ENCODE measurements around the gene IDH3A.

The IDH3A gene

DNA sequence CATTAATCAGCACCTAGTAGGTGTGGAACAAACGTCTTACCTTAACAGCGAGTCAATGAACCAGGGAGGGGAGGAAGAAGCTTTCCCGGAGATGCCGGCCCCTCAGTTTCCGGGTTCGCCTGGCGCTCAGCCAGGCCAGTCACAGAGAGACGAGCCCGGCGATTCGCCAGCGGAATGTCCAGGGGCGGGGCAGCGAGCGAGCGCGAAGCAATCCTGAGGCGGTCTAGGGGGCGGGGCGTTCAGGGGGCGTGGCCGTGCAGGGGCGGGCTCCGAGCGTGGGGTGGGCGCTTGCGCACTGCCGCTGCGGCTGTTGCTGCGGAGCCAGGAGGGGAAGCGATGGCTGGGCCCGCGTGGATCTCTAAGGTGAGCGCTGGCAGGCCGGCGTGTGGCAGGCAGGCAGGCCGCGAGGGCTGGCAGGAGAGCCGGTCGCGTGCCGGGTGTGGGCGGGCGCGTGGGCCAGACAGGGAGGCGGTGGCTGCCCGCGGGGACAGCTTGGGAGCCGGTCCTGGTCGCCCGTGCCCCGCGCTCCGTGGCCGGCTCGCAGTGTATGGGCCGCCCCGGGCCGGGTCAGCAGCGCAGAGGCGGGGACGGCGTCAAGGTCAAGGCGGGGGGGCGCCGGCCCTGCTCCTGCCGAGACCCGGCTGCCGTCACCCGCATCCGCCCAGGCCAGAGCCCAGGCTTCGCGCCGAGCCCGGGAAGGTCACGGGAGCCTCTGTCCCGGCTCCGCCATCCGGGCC, at the start of gene IDH3A:
Gene IDH3A (plus strand): TSS at position 295 of the 737 bp plus-strand sequence. CDS start 42 bp downstream, at position 337.
- H3K9ac ChIP-seq (ENCODE audit: low read length in 2 of 2): peak within 1 kb of the TSS; percentile 88 to 93
- H3K9me3 ChIP-seq (ENCODE audit: control insufficient read depth in 2 of 2, low read length in 2 of 2): no peaks in the 10 kb centered on the region
- H3K27me3 ChIP-seq (ENCODE audit: control insufficient read depth in 1 of 2, insufficient read depth in 2 of 2, low read length in 2 of 2): no peaks in the 10 kb centered on the region
- H3K36me3 ChIP-seq (ENCODE audit: control insufficient read depth in 2 of 2, insufficient read depth in 2 of 2, low read length in 2 of 2): no peaks in the 10 kb centered on the region
- peak within 1 kb of the TSS; percentile 37 for H3K27ac ChIP-seq (ENCODE audit: low read length)
- H3K4me1 ChIP-seq (ENCODE audit: control insufficient read depth, insufficient read depth, low read length): peaks cover 20% of the 10 kb centered on the region
- H3K4me3 ChIP-seq (ENCODE audit: low read length in 2 of 2): peak within 1 kb of the TSS; percentile 75 to 84

GRCh38 chr15:78100886-78101285, 48.3 kb upstream of the IDH3A start:
- H3K9me3 ChIP-seq (ENCODE audit: control insufficient read depth in 2 of 2, low read length in 2 of 2): no peaks in the 10 kb centered on the region
- no peaks in the 10 kb centered on the region for H3K27me3 ChIP-seq (ENCODE audit: control insufficient read depth in 1 of 2, insufficient read depth in 2 of 2, low read length in 2 of 2)
- H3K4me1 ChIP-seq (ENCODE audit: control insufficient read depth, insufficient read depth, low read length): no peaks in the 10 kb centered on the region
- no peak overlapping the region for H3K27ac ChIP-seq (ENCODE audit: low read length)
- no peaks in the 10 kb centered on the region for H3K36me3 ChIP-seq (ENCODE audit: control insufficient read depth in 2 of 2, insufficient read depth in 2 of 2, low read length in 2 of 2)
- no peak overlapping the region for H3K4me3 ChIP-seq (ENCODE audit: low read length in 2 of 2)
- H3K9ac ChIP-seq (ENCODE audit: low read length in 2 of 2): no peak overlapping the region

DNA sequence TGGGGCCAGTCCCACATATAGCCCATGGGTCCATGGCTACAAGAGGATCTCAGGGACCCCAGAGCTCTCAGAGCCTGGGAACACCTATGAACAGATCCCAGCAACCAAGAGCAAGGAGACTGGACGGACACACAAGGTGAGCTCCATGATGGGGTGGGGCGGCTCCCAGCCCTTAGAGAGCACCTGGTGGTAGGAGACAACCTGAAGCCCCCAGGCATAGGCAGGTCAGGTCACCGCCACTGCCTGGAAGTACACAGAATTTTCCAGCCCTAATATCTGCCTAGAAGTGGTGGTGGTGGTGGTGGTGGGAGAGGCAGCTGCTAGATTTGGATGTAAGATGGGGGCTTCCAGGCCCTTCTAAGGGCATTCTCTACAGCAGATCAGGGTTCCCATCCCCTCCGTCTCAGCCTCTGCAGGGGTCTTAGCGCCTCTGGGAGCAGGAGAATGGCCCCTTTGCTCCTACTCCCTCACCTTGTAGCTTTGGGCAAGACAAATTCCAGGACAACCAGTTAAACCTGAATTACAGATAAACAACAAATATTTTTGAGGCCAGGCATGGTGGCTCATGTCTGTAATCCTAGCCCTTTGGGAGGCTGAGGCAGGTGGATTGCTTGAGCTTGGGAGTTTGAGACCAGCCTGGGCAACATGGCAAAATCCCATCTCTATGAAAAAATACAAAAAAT, 47.6 kb upstream of the IDH3A start:
- Histone ChIP-seq H3K4me1 (ENCODE audit: control insufficient read depth, insufficient read depth, low read length) (no peaks in the 10 kb centered on the region), H3K4me3 (ENCODE audit: low read length in 2 of 2) (no peak overlapping the region), H3K36me3 (ENCODE audit: control insufficient read depth in 2 of 2, insufficient read depth in 2 of 2, low read length in 2 of 2) (no peaks in the 10 kb centered on the region), H3K27me3 (ENCODE audit: control insufficient read depth in 1 of 2, insufficient read depth in 2 of 2, low read length in 2 of 2) (peaks cover 0 to 2% of the 10 kb centered on the region in 2 donors), H3K27ac (ENCODE audit: low read length) (no peak overlapping the region), H3K9ac (ENCODE audit: low read length in 2 of 2) (no peak overlapping the region), H3K9me3 (ENCODE audit: control insufficient read depth in 2 of 2, low read length in 2 of 2) (no peaks in the 10 kb centered on the region)

- Histone ChIP-seq H3K4me3 (ENCODE audit: low read length in 2 of 2) (no peak overlapping the region), H3K27ac (ENCODE audit: low read length) (no peak overlapping the region), H3K4me1 (ENCODE audit: control insufficient read depth, insufficient read depth, low read length) (no peaks in the 10 kb centered on the region), H3K9ac (ENCODE audit: low read length in 2 of 2) (no peak overlapping the region), H3K36me3 (ENCODE audit: control insufficient read depth in 2 of 2, insufficient read depth in 2 of 2, low read length in 2 of 2) (no peaks in the 10 kb centered on the region), H3K27me3 (ENCODE audit: control insufficient read depth in 1 of 2, insufficient read depth in 2 of 2, low read length in 2 of 2) (peaks cover 0 to 2% of the 10 kb centered on the region in 2 donors), H3K9me3 (ENCODE audit: control insufficient read depth in 2 of 2, low read length in 2 of 2) (no peaks in the 10 kb centered on the region)
Observed at GRCh38 chr15:78102211-78102610, 47.0 kb upstream of the IDH3A start.

GRCh38 chr15:78102741-78103140, 46.4 kb upstream of the IDH3A start:
- Histone ChIP-seq H3K9ac (ENCODE audit: low read length in 2 of 2) (no peak overlapping the region), H3K36me3 (ENCODE audit: control insufficient read depth in 2 of 2, insufficient read depth in 2 of 2, low read length in 2 of 2) (no peaks in the 10 kb centered on the region), H3K4me3 (ENCODE audit: low read length in 2 of 2) (no peak overlapping the region), H3K27ac (ENCODE audit: low read length) (no peak overlapping the region), H3K27me3 (ENCODE audit: control insufficient read depth in 1 of 2, insufficient read depth in 2 of 2, low read length in 2 of 2) (peaks cover 0 to 2% of the 10 kb centered on the region in 2 donors), H3K9me3 (ENCODE audit: control insufficient read depth in 2 of 2, low read length in 2 of 2) (no peaks in the 10 kb centered on the region), H3K4me1 (ENCODE audit: control insufficient read depth, insufficient read depth, low read length) (no peaks in the 10 kb centered on the region)

GRCh38 chr15:78103406-78104118, 45.6 kb upstream of the IDH3A start:
- no peaks in the 10 kb centered on the region for H3K9me3 ChIP-seq (ENCODE audit: control insufficient read depth in 2 of 2, low read length in 2 of 2)
- peaks cover 0 to 2% of the 10 kb centered on the region in 2 donors for H3K27me3 ChIP-seq (ENCODE audit: control insufficient read depth in 1 of 2, insufficient read depth in 2 of 2, low read length in 2 of 2)
- no peak overlapping the region for H3K4me3 ChIP-seq (ENCODE audit: low read length in 2 of 2)
- H3K9ac ChIP-seq (ENCODE audit: low read length in 2 of 2): no peak overlapping the region
- H3K36me3 ChIP-seq (ENCODE audit: control insufficient read depth in 2 of 2, insufficient read depth in 2 of 2, low read length in 2 of 2): no peaks in the 10 kb centered on the region
- H3K27ac ChIP-seq (ENCODE audit: low read length): no peak overlapping the region
- H3K4me1 ChIP-seq (ENCODE audit: control insufficient read depth, insufficient read depth, low read length): no peaks in the 10 kb centered on the region

- no peaks in the 10 kb centered on the region for H3K9me3 ChIP-seq (ENCODE audit: control insufficient read depth in 2 of 2, low read length in 2 of 2)
- H3K4me3 ChIP-seq (ENCODE audit: low read length in 2 of 2): no peak overlapping the region
- no peaks in the 10 kb centered on the region for H3K4me1 ChIP-seq (ENCODE audit: control insufficient read depth, insufficient read depth, low read length)
- H3K27ac ChIP-seq (ENCODE audit: low read length): no peak overlapping the region
- H3K36me3 ChIP-seq (ENCODE audit: control insufficient read depth in 2 of 2, insufficient read depth in 2 of 2, low read length in 2 of 2): no peaks in the 10 kb centered on the region
- no peak overlapping the region for H3K9ac ChIP-seq (ENCODE audit: low read length in 2 of 2)
- peaks cover 0 to 2% of the 10 kb centered on the region in 2 donors for H3K27me3 ChIP-seq (ENCODE audit: control insufficient read depth in 1 of 2, insufficient read depth in 2 of 2, low read length in 2 of 2)
Observed at GRCh38 chr15:78104119-78104479, 45.1 kb upstream of the IDH3A start.

- no peak overlapping the region for H3K27ac ChIP-seq (ENCODE audit: low read length)
- H3K36me3 ChIP-seq (ENCODE audit: control insufficient read depth in 2 of 2, insufficient read depth in 2 of 2, low read length in 2 of 2): no peaks in the 10 kb centered on the region
- H3K4me1 ChIP-seq (ENCODE audit: control insufficient read depth, insufficient read depth, low read length): no peaks in the 10 kb centered on the region
- peaks cover 0 to 2% of the 10 kb centered on the region in 2 donors for H3K27me3 ChIP-seq (ENCODE audit: control insufficient read depth in 1 of 2, insufficient read depth in 2 of 2, low read length in 2 of 2)
- no peak overlapping the region for H3K4me3 ChIP-seq (ENCODE audit: low read length in 2 of 2)
- H3K9ac ChIP-seq (ENCODE audit: low read length in 2 of 2): no peak overlapping the region
- no peaks in the 10 kb centered on the region for H3K9me3 ChIP-seq (ENCODE audit: control insufficient read depth in 2 of 2, low read length in 2 of 2)
Observed at GRCh38 chr15:78104566-78105475, 44.3 kb upstream of the IDH3A start.

- H3K4me1 ChIP-seq (ENCODE audit: control insufficient read depth, insufficient read depth, low read length): no peaks in the 10 kb centered on the region
- no peak overlapping the region for H3K9ac ChIP-seq (ENCODE audit: low read length in 2 of 2)
- no peaks in the 10 kb centered on the region for H3K9me3 ChIP-seq (ENCODE audit: control insufficient read depth in 2 of 2, low read length in 2 of 2)
- no peak overlapping the region for H3K4me3 ChIP-seq (ENCODE audit: low read length in 2 of 2)
- no peak overlapping the region for H3K27ac ChIP-seq (ENCODE audit: low read length)
- H3K27me3 ChIP-seq (ENCODE audit: control insufficient read depth in 1 of 2, insufficient read depth in 2 of 2, low read length in 2 of 2): peaks cover 0 to 2% of the 10 kb centered on the region in 2 donors
- no peaks in the 10 kb centered on the region for H3K36me3 ChIP-seq (ENCODE audit: control insufficient read depth in 2 of 2, insufficient read depth in 2 of 2, low read length in 2 of 2)
Observed at GRCh38 chr15:78105476-78106241, 43.5 kb upstream of the IDH3A start.
